ENCODE results near the gene DNAJC5G. TPM values are rescaled to one million over a fixed set of nuclear protein-coding genes. Genes with fewer than 3 reads are reported as not detected.

DNAJC5G gene
- total RNA-seq, 1 experiment from 2014 or later: not detected

DNA sequence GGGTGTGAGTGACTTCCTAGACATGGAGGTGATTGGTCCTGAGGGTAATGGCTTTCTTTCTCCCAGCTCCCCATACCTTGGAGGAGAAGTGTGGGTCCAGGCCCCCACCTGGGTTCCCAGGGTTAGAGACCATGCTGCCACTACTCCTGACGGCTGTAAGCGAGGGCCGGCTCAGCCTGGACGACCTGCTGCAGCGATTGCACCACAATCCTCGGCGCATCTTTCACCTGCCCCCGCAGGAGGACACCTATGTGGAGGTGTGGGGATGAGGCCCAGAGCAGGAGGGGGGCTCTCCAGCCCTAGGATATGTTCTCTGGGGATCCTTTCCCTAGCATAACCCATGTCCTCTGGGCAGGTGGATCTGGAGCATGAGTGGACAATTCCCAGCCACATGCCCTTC, 36.3 kb upstream of the DNAJC5G start:
- H3K9ac ChIP-seq (ENCODE audit: low read length): no peak overlapping the region
- no peaks in the 10 kb centered on the region for H3K4me1 ChIP-seq (ENCODE audit: low read length)
- no peaks in the 10 kb centered on the region for H3K79me2 ChIP-seq (ENCODE audit: low read length)
- no peak overlapping the region for H3K27ac ChIP-seq (ENCODE audit: low read length)
- H3K4me3 ChIP-seq (ENCODE audit: low read length): no peak overlapping the region
- no peaks in the 10 kb centered on the region for H3K9me2 ChIP-seq (replicated peaks; ENCODE audit: insufficient read depth, low read length)
- H3K4me2 ChIP-seq (ENCODE audit: low read depth, low read length, poor library complexity, severe bottlenecking): no peak overlapping the region
- DNase-seq: no peak
- no peak overlapping the region for H2AFZ ChIP-seq (ENCODE audit: low read length)
- H3K27me3 ChIP-seq (ENCODE audit: low read length): no peaks in the 10 kb centered on the region
- H4K20me1 ChIP-seq (ENCODE audit: insufficient read depth, low read depth, low read length): no peaks in the 10 kb centered on the region
- H3K9me3 ChIP-seq (ENCODE audit: low read length): no peaks in the 10 kb centered on the region
- H3K36me3 ChIP-seq (ENCODE audit: insufficient read depth, low read length): peaks cover 57% of the 10 kb centered on the region

GRCh38 chr2:27240406-27240805, 34.8 kb upstream of the DNAJC5G start:
- Histone ChIP-seq H3K4me1 (ENCODE audit: low read length) (no peaks in the 10 kb centered on the region), H3K9me3 (ENCODE audit: low read length) (no peaks in the 10 kb centered on the region), H3K79me2 (ENCODE audit: low read length) (no peaks in the 10 kb centered on the region), H3K27ac (ENCODE audit: low read length) (no peak overlapping the region), H3K4me3 (ENCODE audit: low read length) (no peak overlapping the region), H3K36me3 (ENCODE audit: insufficient read depth, low read length) (peaks cover 55% of the 10 kb centered on the region), H2AFZ (ENCODE audit: low read length) (no peak overlapping the region), H4K20me1 (ENCODE audit: insufficient read depth, low read depth, low read length) (no peaks in the 10 kb centered on the region), H3K4me2 (ENCODE audit: low read depth, low read length, poor library complexity, severe bottlenecking) (no peak overlapping the region), H3K27me3 (ENCODE audit: low read length) (no peaks in the 10 kb centered on the region), H3K9ac (ENCODE audit: low read length) (no peak overlapping the region), H3K9me2 (replicated peaks; ENCODE audit: insufficient read depth, low read length) (no peaks in the 10 kb centered on the region)
- no peak for DNase-seq

DNA sequence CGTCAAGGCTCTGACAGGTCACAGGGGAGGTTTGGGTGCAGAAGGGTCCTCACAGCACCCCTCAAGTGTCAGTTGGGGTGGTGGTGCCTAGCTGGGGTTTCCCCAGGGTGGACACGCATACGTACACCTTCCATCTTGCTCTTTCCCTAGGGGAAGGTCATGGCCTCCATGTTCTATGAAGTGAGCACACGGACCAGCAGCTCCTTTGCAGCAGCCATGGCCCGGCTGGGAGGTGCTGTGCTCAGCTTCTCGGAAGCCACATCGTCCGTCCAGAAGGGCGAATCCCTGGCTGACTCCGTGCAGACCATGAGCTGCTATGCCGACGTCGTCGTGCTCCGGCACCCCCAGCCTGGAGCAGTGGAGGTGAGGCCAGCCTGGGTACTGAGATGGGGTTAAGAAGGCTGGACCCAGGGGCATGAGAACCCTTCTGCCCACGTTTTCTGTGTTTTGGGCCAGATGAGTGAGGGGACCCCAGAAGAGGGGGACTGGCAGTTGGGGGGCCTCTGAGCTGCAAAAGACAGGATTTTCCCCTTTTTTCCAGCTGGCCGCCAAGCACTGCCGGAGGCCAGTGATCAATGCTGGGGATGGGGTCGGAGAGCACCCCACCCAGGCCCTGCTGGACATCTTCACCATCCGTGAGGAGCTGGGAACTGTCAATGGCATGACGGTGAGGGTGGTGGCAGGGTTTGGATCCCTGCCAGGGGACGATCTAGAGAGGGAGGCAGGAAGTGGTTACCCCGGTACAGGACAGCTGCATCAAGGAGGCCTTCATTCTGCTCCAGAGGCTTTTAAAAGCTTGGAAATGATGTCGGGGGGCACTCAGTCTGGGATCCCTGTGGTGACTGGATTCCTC, 33.2 kb upstream of the DNAJC5G start:
- Histone ChIP-seq H3K4me1 (ENCODE audit: low read length) (no peaks in the 10 kb centered on the region), H3K9ac (ENCODE audit: low read length) (no peak overlapping the region), H3K9me2 (replicated peaks; ENCODE audit: insufficient read depth, low read length) (no peaks in the 10 kb centered on the region), H3K9me3 (ENCODE audit: low read length) (no peaks in the 10 kb centered on the region), H2AFZ (ENCODE audit: low read length) (no peak overlapping the region), H3K4me3 (ENCODE audit: low read length) (no peak overlapping the region), H3K27me3 (ENCODE audit: low read length) (no peaks in the 10 kb centered on the region), H3K27ac (ENCODE audit: low read length) (no peak overlapping the region), H4K20me1 (ENCODE audit: insufficient read depth, low read depth, low read length) (no peaks in the 10 kb centered on the region), H3K79me2 (ENCODE audit: low read length) (no peaks in the 10 kb centered on the region), H3K36me3 (ENCODE audit: insufficient read depth, low read length) (peaks cover 52% of the 10 kb centered on the region), H3K4me2 (ENCODE audit: low read depth, low read length, poor library complexity, severe bottlenecking) (no peak overlapping the region)
- DNase-seq: no peak

GRCh38 chr2:27242614-27242951, 32.6 kb upstream of the DNAJC5G start:
- no peaks in the 10 kb centered on the region for H3K4me1 ChIP-seq (ENCODE audit: low read length)
- no peaks in the 10 kb centered on the region for H3K9me3 ChIP-seq (ENCODE audit: low read length)
- no peak overlapping the region for H3K9ac ChIP-seq (ENCODE audit: low read length)
- no peak overlapping the region for H3K27ac ChIP-seq (ENCODE audit: low read length)
- H4K20me1 ChIP-seq (ENCODE audit: insufficient read depth, low read depth, low read length): no peaks in the 10 kb centered on the region
- H3K4me3 ChIP-seq (ENCODE audit: low read length): no peak overlapping the region
- H3K36me3 ChIP-seq (ENCODE audit: insufficient read depth, low read length): peaks cover 51% of the 10 kb centered on the region
- no peak overlapping the region for H2AFZ ChIP-seq (ENCODE audit: low read length)
- H3K4me2 ChIP-seq (ENCODE audit: low read depth, low read length, poor library complexity, severe bottlenecking): no peak overlapping the region
- no peaks in the 10 kb centered on the region for H3K9me2 ChIP-seq (replicated peaks; ENCODE audit: insufficient read depth, low read length)
- DNase-seq: no peak
- H3K79me2 ChIP-seq (ENCODE audit: low read length): no peaks in the 10 kb centered on the region
- H3K27me3 ChIP-seq (ENCODE audit: low read length): no peaks in the 10 kb centered on the region

- H3K36me3 ChIP-seq (ENCODE audit: insufficient read depth, low read length): peaks cover 41% of the 10 kb centered on the region
- H3K4me2 ChIP-seq (ENCODE audit: low read depth, low read length, poor library complexity, severe bottlenecking): no peak overlapping the region
- H3K9me2 ChIP-seq (replicated peaks; ENCODE audit: insufficient read depth, low read length): no peaks in the 10 kb centered on the region
- H3K4me3 ChIP-seq (ENCODE audit: low read length): no peak overlapping the region
- no peak overlapping the region for H3K27ac ChIP-seq (ENCODE audit: low read length)
- H4K20me1 ChIP-seq (ENCODE audit: insufficient read depth, low read depth, low read length): no peaks in the 10 kb centered on the region
- H3K79me2 ChIP-seq (ENCODE audit: low read length): no peaks in the 10 kb centered on the region
- no peak overlapping the region for H3K9ac ChIP-seq (ENCODE audit: low read length)
- H2AFZ ChIP-seq (ENCODE audit: low read length): no peak overlapping the region
- no peaks in the 10 kb centered on the region for H3K4me1 ChIP-seq (ENCODE audit: low read length)
- H3K9me3 ChIP-seq (ENCODE audit: low read length): no peaks in the 10 kb centered on the region
- no peak for DNase-seq
- H3K27me3 ChIP-seq (ENCODE audit: low read length): no peaks in the 10 kb centered on the region
Measured at GRCh38 chr2:27243391-27244130, 31.7 kb upstream of the DNAJC5G start.

DNA sequence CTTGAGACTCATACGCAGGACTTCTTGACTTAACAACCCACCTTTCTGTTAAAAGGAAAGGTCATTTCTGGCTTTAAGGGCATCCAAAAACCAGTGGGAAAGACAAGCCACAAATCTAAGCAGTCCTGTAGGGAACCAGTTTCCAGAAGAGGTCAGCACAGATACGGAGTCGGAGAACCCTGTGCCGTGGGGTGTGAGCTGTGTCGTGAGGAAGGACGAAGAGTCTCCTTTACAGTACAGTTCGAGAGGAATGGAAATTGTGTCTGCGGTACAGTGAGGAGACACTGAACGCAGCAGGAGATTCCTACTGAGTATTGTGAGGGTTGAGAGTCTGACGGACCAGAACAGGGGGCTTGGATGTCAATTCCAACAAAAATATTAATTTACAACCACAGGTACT, 30.1 kb upstream of the DNAJC5G start:
- no peaks in the 10 kb centered on the region for H3K9me3 ChIP-seq (ENCODE audit: low read length)
- no peak overlapping the region for H3K4me2 ChIP-seq (ENCODE audit: low read depth, low read length, poor library complexity, severe bottlenecking)
- H3K27ac ChIP-seq (ENCODE audit: low read length): no peak overlapping the region
- H3K4me3 ChIP-seq (ENCODE audit: low read length): no peak overlapping the region
- no peaks in the 10 kb centered on the region for H3K27me3 ChIP-seq (ENCODE audit: low read length)
- no peak overlapping the region for H2AFZ ChIP-seq (ENCODE audit: low read length)
- no peaks in the 10 kb centered on the region for H3K4me1 ChIP-seq (ENCODE audit: low read length)
- no peaks in the 10 kb centered on the region for H3K9me2 ChIP-seq (replicated peaks; ENCODE audit: insufficient read depth, low read length)
- no peaks in the 10 kb centered on the region for H3K79me2 ChIP-seq (ENCODE audit: low read length)
- peaks cover 30% of the 10 kb centered on the region for H3K36me3 ChIP-seq (ENCODE audit: insufficient read depth, low read length)
- DNase-seq: no peak
- H4K20me1 ChIP-seq (ENCODE audit: insufficient read depth, low read depth, low read length): no peaks in the 10 kb centered on the region
- no peak overlapping the region for H3K9ac ChIP-seq (ENCODE audit: low read length)

DNA sequence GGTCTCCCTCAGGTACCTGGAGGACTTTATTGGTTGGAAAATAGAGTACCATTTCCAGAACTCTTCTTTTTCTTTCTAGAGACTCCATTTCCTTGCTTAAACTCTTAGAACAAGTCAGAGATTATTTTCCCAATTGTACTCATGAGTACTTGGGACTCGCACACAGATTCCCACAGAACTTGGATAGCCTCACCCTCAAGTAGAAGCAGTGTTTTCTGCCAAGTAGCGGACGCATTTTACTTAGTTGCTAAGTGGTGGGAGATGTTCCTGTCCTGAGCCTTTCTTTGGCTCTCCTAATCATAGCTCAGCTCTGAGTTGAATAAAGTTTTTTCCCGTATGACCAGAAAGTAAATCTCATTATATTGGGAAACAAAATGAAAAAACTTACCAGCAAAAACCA, 29.6 kb upstream of the DNAJC5G start:
- Histone ChIP-seq H3K27ac (ENCODE audit: low read length) (no peak overlapping the region), H2AFZ (ENCODE audit: low read length) (no peak overlapping the region), H3K4me2 (ENCODE audit: low read depth, low read length, poor library complexity, severe bottlenecking) (no peak overlapping the region), H3K9ac (ENCODE audit: low read length) (no peak overlapping the region), H3K9me2 (replicated peaks; ENCODE audit: insufficient read depth, low read length) (no peaks in the 10 kb centered on the region), H4K20me1 (ENCODE audit: insufficient read depth, low read depth, low read length) (no peaks in the 10 kb centered on the region), H3K36me3 (ENCODE audit: insufficient read depth, low read length) (peaks cover 27% of the 10 kb centered on the region), H3K27me3 (ENCODE audit: low read length) (no peaks in the 10 kb centered on the region), H3K4me3 (ENCODE audit: low read length) (no peak overlapping the region), H3K79me2 (ENCODE audit: low read length) (no peaks in the 10 kb centered on the region), H3K4me1 (ENCODE audit: low read length) (peaks cover 4% of the 10 kb centered on the region), H3K9me3 (ENCODE audit: low read length) (no peaks in the 10 kb centered on the region)
- DNase-seq: no peak

DNA sequence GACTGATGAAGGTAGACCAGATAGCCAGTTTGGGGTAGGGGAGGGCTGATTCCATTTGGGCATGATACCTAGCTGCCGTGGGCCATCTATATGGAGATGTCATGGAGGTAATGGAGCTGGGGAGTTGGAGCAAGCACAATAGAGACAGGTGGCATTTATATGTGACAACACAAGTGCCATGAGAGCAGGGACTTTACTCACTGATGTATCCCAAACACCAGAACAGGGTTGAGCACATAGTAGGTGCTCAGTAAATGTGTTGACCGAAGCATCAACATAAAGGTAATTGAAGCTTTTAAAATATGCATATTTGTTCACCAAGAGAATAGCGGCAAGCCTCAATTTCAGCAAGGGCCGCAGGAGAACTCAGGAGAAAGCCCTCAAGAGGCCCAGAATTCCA, 27.3 kb upstream of the DNAJC5G start:
- Histone ChIP-seq H3K27me3 (ENCODE audit: low read length) (no peaks in the 10 kb centered on the region), H3K9me3 (ENCODE audit: low read length) (no peaks in the 10 kb centered on the region), H3K36me3 (ENCODE audit: insufficient read depth, low read length) (peaks cover 17% of the 10 kb centered on the region), H3K79me2 (ENCODE audit: low read length) (no peaks in the 10 kb centered on the region), H3K4me2 (ENCODE audit: low read depth, low read length, poor library complexity, severe bottlenecking) (no peak overlapping the region), H3K27ac (ENCODE audit: low read length) (no peak overlapping the region), H3K4me1 (ENCODE audit: low read length) (peaks cover 19% of the 10 kb centered on the region), H3K9me2 (replicated peaks; ENCODE audit: insufficient read depth, low read length) (no peaks in the 10 kb centered on the region), H2AFZ (ENCODE audit: low read length) (no peak overlapping the region), H3K9ac (ENCODE audit: low read length) (no peak overlapping the region), H4K20me1 (ENCODE audit: insufficient read depth, low read depth, low read length) (no peaks in the 10 kb centered on the region), H3K4me3 (ENCODE audit: low read length) (no peak overlapping the region)
- DNase-seq: no peak

Measured in Karpas-422 (cell line).